ENCODE results near the gene SLC45A1. TPM values are rescaled to one million over a fixed set of nuclear protein-coding genes. Genes with fewer than 3 reads are reported as not detected.
A peak's percentile ranks its signal among the peaks of the same experiment; 100 is the strongest.

Gene SLC45A1
- total and polyA plus RNA-seq, 2 donors (not counting 1 experiment from before 2014, with no cell fraction given): 0.54 to 0.64 TPM

GRCh38 chr1:8351693-8352470 is 34.0 kb downstream of the SLC45A1 start:
- H3K27me3 Mint-ChIP-seq: peaks cover 3% of the 10 kb centered on the region
- peaks cover 21% of the 10 kb centered on the region for H4K20me1 ChIP-seq (ENCODE audit: control insufficient read depth, insufficient read depth, low read length, poor library complexity, severe bottlenecking)
- H3K36me3 ChIP-seq (replicated peaks in 1 of 2; ENCODE audit: control extremely low read depth in 1 of 2, control insufficient read depth in 1 of 2, extremely low read depth in 1 of 2, insufficient read depth in 2 of 2, low read length in 1 of 2): peaks cover 0 to 42% of the 10 kb centered on the region in 2 experiments
- H3K79me2 ChIP-seq (ENCODE audit: control insufficient read depth, insufficient read depth, low read length): no peaks in the 10 kb centered on the region
- 85% methylated on average over 6 of the region's 13 CpGs for WGBS (ENCODE audit: insufficient coverage)
- no peak for DNase-seq
- no peak overlapping the region for H2AFZ ChIP-seq (ENCODE audit: insufficient read depth, low read depth, low read length, poor library complexity, severe bottlenecking)
- H3K9ac ChIP-seq (ENCODE audit: low read length): no peak overlapping the region
- no peak overlapping the region for H3K4me2 ChIP-seq (replicated peaks; ENCODE audit: low read depth, low read length, poor library complexity, severe bottlenecking)
- CTCF ChIA-PET: interaction anchor here (0.9 to 8.5 kb wide), 8 partner anchors 15 to 369 kb away, joined by 3 to 182 read pairs (median 7); no protein-coding TSS in a partner anchor
- POLR2A ChIA-PET: interaction anchor here (0.6 kb wide), 1 partner anchor 45 kb away, joined by 3 read pairs; no protein-coding TSS in a partner anchor
- H3K9me3 ChIP-seq (ENCODE audit: control extremely low read depth in 1 of 3, control insufficient read depth in 2 of 3, insufficient read depth in 1 of 3, low read length in 2 of 3): no peaks in the 10 kb centered on the region
- H3K4me1 Mint-ChIP-seq: peaks cover 4% of the 10 kb centered on the region
- H3K9me3 Mint-ChIP-seq (ENCODE audit: insufficient read depth): no peaks in the 10 kb centered on the region
- H3K27me3 ChIP-seq (replicated peaks in 1 of 4; ENCODE audit: control extremely low read depth in 1 of 4, control insufficient read depth in 3 of 4, insufficient read depth in 4 of 4, low read length in 3 of 4): peaks cover 0 to 3% (median 0%) of the 10 kb centered on the region in 4 experiments
- H3K27ac ChIP-seq (ENCODE audit: low read length in 2 of 2): no peak overlapping the region
- H3K4me1 ChIP-seq (ENCODE audit: control insufficient read depth in 2 of 2, insufficient read depth in 2 of 2, low read length in 2 of 2): peaks cover 3% of the 10 kb centered on the region in 2 donors
- no peak overlapping the region for H3K4me3 ChIP-seq (ENCODE audit: control extremely low read depth in 1 of 5, extremely low read depth in 1 of 5, insufficient read depth in 1 of 5, low read depth in 2 of 5, low read length in 4 of 5)
- no peak for ATAC-seq (ENCODE audit: low read depth)
- no peak overlapping the region for H3K27ac Mint-ChIP-seq
- no peak overlapping the region for H3K4me3 Mint-ChIP-seq
- TF ChIP-seq, protein P1, sequence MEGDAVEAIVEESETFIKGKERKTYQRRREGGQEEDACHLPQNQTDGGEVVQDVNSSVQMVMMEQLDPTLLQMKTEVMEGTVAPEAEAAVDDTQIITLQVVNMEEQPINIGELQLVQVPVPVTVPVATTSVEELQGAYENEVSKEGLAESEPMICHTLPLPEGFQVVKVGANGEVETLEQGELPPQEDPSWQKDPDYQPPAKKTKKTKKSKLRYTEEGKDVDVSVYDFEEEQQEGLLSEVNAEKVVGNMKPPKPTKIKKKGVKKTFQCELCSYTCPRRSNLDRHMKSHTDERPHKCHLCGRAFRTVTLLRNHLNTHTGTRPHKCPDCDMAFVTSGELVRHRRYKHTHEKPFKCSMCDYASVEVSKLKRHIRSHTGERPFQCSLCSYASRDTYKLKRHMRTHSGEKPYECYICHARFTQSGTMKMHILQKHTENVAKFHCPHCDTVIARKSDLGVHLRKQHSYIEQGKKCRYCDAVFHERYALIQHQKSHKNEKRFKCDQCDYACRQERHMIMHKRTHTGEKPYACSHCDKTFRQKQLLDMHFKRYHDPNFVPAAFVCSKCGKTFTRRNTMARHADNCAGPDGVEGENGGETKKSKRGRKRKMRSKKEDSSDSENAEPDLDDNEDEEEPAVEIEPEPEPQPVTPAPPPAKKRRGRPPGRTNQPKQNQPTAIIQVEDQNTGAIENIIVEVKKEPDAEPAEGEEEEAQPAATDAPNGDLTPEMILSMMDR (IDR thresholded peaks at IDR 0.05): peak; percentile 57
- no peak for TF ChIP-seq EZH2 (IDR thresholded peaks at IDR 0.05; ENCODE audit: borderline replicate concordance, insufficient read depth, low read depth, low read length, poor library complexity, severe bottlenecking)
- intact Hi-C loops (cut with micrococcal nuclease): no loop called here

DNA sequence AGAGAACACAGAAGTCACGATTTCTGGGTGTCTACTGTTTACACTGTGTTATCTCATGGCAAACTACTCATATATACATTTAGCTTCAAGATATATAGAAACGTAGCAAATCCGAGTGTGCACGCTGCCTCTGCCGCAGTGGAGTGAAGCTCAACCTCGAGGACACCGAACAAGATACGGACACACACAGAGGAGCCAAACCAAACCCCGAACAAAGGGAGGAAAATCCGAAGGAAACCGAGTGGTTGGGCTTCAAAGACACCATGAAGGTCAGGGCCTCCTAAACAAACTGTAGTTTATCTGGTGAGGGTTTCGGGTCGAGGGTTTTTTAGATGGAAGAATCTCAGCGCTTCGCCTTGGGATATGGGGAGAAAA is 34.5 kb downstream of the SLC45A1 start:
- no peaks in the 10 kb centered on the region for H3K79me2 ChIP-seq (ENCODE audit: control insufficient read depth, insufficient read depth, low read length)
- POLR2A ChIA-PET: interaction anchor here (0.5 to 0.6 kb wide), 2 partner anchors 46 to 225 kb away, joined by 3 to 5 read pairs; no protein-coding TSS in a partner anchor
- no peak overlapping the region for H3K9ac ChIP-seq (ENCODE audit: low read length)
- DNase-seq (no peak), ATAC-seq (ENCODE audit: low read depth) (no peak)
- no peak overlapping the region for H3K27ac ChIP-seq (ENCODE audit: low read length in 2 of 2)
- TF ChIP-seq, protein P1 (IDR thresholded peaks at IDR 0.05): no peak
- TF ChIP-seq EZH2 (IDR thresholded peaks at IDR 0.05; ENCODE audit: borderline replicate concordance, insufficient read depth, low read depth, low read length, poor library complexity, severe bottlenecking): no peak
- peaks cover 0 to 3% (median 0%) of the 10 kb centered on the region in 4 experiments for H3K27me3 ChIP-seq (replicated peaks in 1 of 4; ENCODE audit: control extremely low read depth in 1 of 4, control insufficient read depth in 3 of 4, insufficient read depth in 4 of 4, low read length in 3 of 4)
- no peaks in the 10 kb centered on the region for H3K9me3 ChIP-seq (ENCODE audit: control extremely low read depth in 1 of 3, control insufficient read depth in 2 of 3, insufficient read depth in 1 of 3, low read length in 2 of 3)
- no peak overlapping the region for H2AFZ ChIP-seq (ENCODE audit: insufficient read depth, low read depth, low read length, poor library complexity, severe bottlenecking)
- intact Hi-C loops (cut with micrococcal nuclease): no loop called here
- H3K4me1 ChIP-seq (ENCODE audit: control insufficient read depth in 2 of 2, insufficient read depth in 2 of 2, low read length in 2 of 2): peaks cover 3% of the 10 kb centered on the region in 2 donors
- peaks cover 27% of the 10 kb centered on the region for H4K20me1 ChIP-seq (ENCODE audit: control insufficient read depth, insufficient read depth, low read length, poor library complexity, severe bottlenecking)
- Mint-ChIP-seq H3K4me1 (peaks cover 4% of the 10 kb centered on the region), H3K9me3 (ENCODE audit: insufficient read depth) (no peaks in the 10 kb centered on the region), H3K27ac (no peak overlapping the region), H3K27me3 (peaks cover 3% of the 10 kb centered on the region), H3K4me3 (no peak overlapping the region)
- peaks cover 0 to 48% of the 10 kb centered on the region in 2 experiments for H3K36me3 ChIP-seq (replicated peaks in 1 of 2; ENCODE audit: control extremely low read depth in 1 of 2, control insufficient read depth in 1 of 2, extremely low read depth in 1 of 2, insufficient read depth in 2 of 2, low read length in 1 of 2)
- no peak overlapping the region for H3K4me3 ChIP-seq (ENCODE audit: control extremely low read depth in 1 of 5, extremely low read depth in 1 of 5, insufficient read depth in 1 of 5, low read depth in 2 of 5, low read length in 4 of 5)
- CTCF ChIA-PET: interaction anchor here (0.9 to 8.5 kb wide), 4 partner anchors 14 to 336 kb away, joined by 3 to 182 read pairs (median 4); no protein-coding TSS in a partner anchor
- 96% methylated on average over 14 of the region's 15 CpGs for WGBS (ENCODE audit: insufficient coverage)
- H3K4me2 ChIP-seq (replicated peaks; ENCODE audit: low read depth, low read length, poor library complexity, severe bottlenecking): no peak overlapping the region
